Brain microvascular endothelial cell (primary cell): ENCODE data around the gene PRRC2C.
"Not testable (repeated sequence)": the region's sequence is repeated elsewhere in the genome, so short reads cannot be mapped to it uniquely, and the experiment has no call there.

Experiments
- DNase-seq: peaks from one replicate; pipeline ENCODE4 v3.0.0-alpha.2; 2020
- H3K27ac ChIP-seq: fragments of 250-450 bp; sonication (Bioruptor Pico); 2 replicates; pipeline ENCODE4 v1.5.1; 2020; ENCODE audit warnings: mild to moderate bottlenecking, moderate library complexity
- H3K27me3 ChIP-seq: fragments of 250-450 bp; sonication (Bioruptor Pico); replicated peaks from 2 replicates; pipeline ENCODE4 v1.5.1; 2020; ENCODE audit warnings: mild to moderate bottlenecking
- H3K36me3 ChIP-seq: fragments of 250-450 bp; sonication (Bioruptor Pico); replicated peaks from 2 replicates; pipeline ENCODE4 v1.5.1; 2020; ENCODE audit warnings: mild to moderate bottlenecking
- H3K4me3 ChIP-seq: 2 replicates; pipeline ENCODE4 v1.5.1; 2011; ENCODE audit warnings: low read depth, mild to moderate bottlenecking, control low read depth, low read length, moderate library complexity
- CTCF ChIP-seq: IDR thresholded peaks from 2 replicates; pipeline ENCODE4 v1.5.1; 2011; ENCODE audit warnings: low read depth, mild to moderate bottlenecking, moderate library complexity, low read length, control low read depth, inconsistent platforms; ENCODE audit errors: missing control alignments
- in situ Hi-C: cut with HindIII; loops from 2 replicates; pipeline ENCODE4 v1.10.0; 2017; ENCODE audit warnings: low sequenced_read_pairs, low pct_ligation_motif_present

Gene PRRC2C

GRCh38 chr1:171606402-171606941 lies 121.1 kb downstream of the PRRC2C start:
- in situ Hi-C loops: no loop called here
- no peak for DNase-seq
- Histone ChIP-seq H3K27me3 (no peaks in the 10 kb centered on the region), H3K27ac (no peak overlapping the region), H3K4me3 (no peak overlapping the region), H3K36me3 (no peaks in the 10 kb centered on the region)
- TF ChIP-seq CTCF: no peak

- TF ChIP-seq CTCF: no peak
- no peak overlapping the region for H3K4me3 ChIP-seq
- in situ Hi-C loops: no loop called here
- no peak overlapping the region for H3K27ac ChIP-seq
- no peaks in the 10 kb centered on the region for H3K36me3 ChIP-seq
- DNase-seq: no peak
- H3K27me3 ChIP-seq: no peaks in the 10 kb centered on the region
Measured at GRCh38 chr1:171610385-171610784, 125.1 kb downstream of the PRRC2C start.

- Histone ChIP-seq H3K36me3 (no peaks in the 10 kb centered on the region), H3K27me3 (no peaks in the 10 kb centered on the region), H3K4me3 (no peak overlapping the region), H3K27ac (no peak overlapping the region)
- in situ Hi-C loops: no loop called here
- no peak for TF ChIP-seq CTCF
- DNase-seq: no peak
Measured at GRCh38 chr1:171611306-171611705, 126.0 kb downstream of the PRRC2C start.

GRCh38 chr1:171613282-171613681 lies 128.0 kb downstream of the PRRC2C start:
- no peaks in the 10 kb centered on the region for H3K36me3 ChIP-seq
- no peaks in the 10 kb centered on the region for H3K27me3 ChIP-seq
- TF ChIP-seq CTCF: no peak
- H3K27ac ChIP-seq: no peak overlapping the region
- no peak overlapping the region for H3K4me3 ChIP-seq
- in situ Hi-C loops: no loop called here
- no peak for DNase-seq

GRCh38 chr1:171615122-171615906 lies 130.0 kb downstream of the PRRC2C start:
- H3K27me3 ChIP-seq, DNase-seq, H3K4me3 ChIP-seq, H3K27ac ChIP-seq, H3K36me3 ChIP-seq, in situ Hi-C loops: not testable (repeated sequence)

- no peaks in the 10 kb centered on the region for H3K27me3 ChIP-seq
- H3K36me3 ChIP-seq: no peaks in the 10 kb centered on the region
- no peak overlapping the region for H3K27ac ChIP-seq
- in situ Hi-C loops: no loop called here
- no peak for DNase-seq
- H3K4me3 ChIP-seq: no peak overlapping the region
- TF ChIP-seq CTCF: no peak
Measured at GRCh38 chr1:171616586-171616985, 131.3 kb downstream of the PRRC2C start.
